ENCODE measurements around the gene RNF150.

GRCh38 chr4:141169391-141169790 lies 36.1 kb upstream of the RNF150 start:
- TF ChIP-seq CTCF (IDR thresholded peaks at IDR 0.05) (no peak), POLR2A (IDR thresholded peaks at IDR 0.05) (no peak)

Measured in adrenal gland (tissue), 5 donors.